Fibroblast of villous mesenchyme (primary cell): ENCODE measurements around the gene WNT7B. TPM values are rescaled to one million over a fixed set of nuclear protein-coding genes. Genes with fewer than 3 reads are reported as not detected.

Experiments
- DNase-seq: peaks from one replicate; pipeline ENCODE4 v3.0.0-alpha.2; 2010; ENCODE audit warnings: low read depth
- H3K4me3 ChIP-seq: 2 replicates; pipeline ENCODE4 v1.5.1; 2011; ENCODE audit warnings: low read depth, mild to moderate bottlenecking, low read length
- total RNA-seq: library from RNA; depleted of rRNA; stranded (reverse); fragments of >200 nt; gene quantifications from 2 replicates; pipeline ENCODE4 v1.2.3, GENCODE V29; 2012
- TF ChIP-seq, protein P1 (sequence below): IDR thresholded peaks from 2 replicates; pipeline ENCODE4 v1.5.1; 2012; ENCODE audit warnings: low read depth, mild to moderate bottlenecking, low read length; ENCODE audit not compliant: insufficient read depth

Gene WNT7B
- total RNA-seq, 1 donor = under 0.01 TPM

DNA sequence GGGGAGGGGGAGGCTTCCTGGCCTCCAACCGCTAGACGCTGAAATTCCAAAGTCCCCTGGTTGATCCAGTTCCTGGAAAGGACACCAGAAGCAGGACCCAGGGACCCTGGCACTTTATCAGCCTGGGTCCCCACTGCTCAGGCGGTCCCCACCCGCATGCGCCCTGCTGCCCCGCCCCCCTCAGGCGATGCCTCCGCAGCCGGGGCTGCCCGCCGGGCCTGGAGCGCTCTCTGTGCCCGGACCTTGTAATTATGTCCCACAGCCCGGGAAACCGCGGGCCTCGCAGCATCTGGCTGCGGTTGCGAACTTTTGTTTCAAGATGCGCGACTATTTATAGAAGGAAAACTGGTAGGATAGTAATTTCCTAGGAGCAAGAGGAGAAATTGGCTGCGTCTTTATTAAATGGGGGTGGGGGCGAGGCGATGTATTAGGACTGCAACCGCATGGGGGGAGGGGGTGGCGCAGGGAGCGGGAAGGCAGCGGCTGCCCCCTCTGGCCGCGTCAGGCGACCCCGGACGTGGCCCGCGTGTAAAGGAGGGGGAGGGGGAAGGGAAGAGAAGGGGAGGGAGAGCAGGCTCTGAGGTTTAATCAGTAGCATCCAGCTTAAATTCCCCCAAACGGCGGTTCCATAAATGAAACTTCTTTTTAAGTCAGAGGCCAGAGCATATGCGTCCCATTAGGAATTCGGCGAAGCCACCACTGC, 6.1 kb downstream of the WNT7B start:
- peak overlapping the region; percentile 27 for H3K4me3 ChIP-seq
- TF ChIP-seq, protein P1, sequence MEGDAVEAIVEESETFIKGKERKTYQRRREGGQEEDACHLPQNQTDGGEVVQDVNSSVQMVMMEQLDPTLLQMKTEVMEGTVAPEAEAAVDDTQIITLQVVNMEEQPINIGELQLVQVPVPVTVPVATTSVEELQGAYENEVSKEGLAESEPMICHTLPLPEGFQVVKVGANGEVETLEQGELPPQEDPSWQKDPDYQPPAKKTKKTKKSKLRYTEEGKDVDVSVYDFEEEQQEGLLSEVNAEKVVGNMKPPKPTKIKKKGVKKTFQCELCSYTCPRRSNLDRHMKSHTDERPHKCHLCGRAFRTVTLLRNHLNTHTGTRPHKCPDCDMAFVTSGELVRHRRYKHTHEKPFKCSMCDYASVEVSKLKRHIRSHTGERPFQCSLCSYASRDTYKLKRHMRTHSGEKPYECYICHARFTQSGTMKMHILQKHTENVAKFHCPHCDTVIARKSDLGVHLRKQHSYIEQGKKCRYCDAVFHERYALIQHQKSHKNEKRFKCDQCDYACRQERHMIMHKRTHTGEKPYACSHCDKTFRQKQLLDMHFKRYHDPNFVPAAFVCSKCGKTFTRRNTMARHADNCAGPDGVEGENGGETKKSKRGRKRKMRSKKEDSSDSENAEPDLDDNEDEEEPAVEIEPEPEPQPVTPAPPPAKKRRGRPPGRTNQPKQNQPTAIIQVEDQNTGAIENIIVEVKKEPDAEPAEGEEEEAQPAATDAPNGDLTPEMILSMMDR = no peak
- no peak for DNase-seq

DNA sequence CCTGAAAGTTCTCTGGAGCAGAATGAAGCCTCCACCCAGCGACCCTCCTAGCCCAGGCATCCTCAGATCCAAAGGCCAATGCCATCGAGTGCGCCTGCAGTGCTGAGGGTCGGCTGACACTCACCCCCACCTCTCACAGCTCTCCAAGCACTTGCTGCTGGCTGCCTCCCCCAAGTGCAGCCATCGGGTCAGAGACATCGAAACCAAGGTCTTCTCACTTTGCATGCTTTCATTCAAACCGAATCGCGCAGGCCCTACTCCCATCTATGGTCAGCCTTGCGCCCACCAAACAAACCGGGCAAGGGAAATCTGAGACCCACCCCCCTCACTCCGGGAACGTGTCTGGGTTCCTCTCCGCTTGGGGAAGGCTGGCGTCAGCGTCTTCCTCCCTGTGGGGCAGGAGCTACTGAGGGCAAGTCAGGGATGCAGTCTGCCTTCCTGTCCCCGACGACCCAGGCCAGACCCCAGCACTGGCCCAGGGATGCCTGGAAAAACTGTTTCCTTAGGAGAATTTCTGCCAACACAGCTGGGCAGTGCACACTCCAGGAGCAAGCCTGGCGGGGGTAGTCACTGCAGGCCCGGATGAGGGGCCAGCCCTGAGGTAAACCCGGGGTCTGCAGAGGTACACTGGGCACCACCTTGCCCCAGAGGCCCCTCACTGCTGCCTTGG, 7.0 kb downstream of the WNT7B start:
- no peak overlapping the region for H3K4me3 ChIP-seq
- no peak for DNase-seq
- TF ChIP-seq, protein P1 = no peak

DNA sequence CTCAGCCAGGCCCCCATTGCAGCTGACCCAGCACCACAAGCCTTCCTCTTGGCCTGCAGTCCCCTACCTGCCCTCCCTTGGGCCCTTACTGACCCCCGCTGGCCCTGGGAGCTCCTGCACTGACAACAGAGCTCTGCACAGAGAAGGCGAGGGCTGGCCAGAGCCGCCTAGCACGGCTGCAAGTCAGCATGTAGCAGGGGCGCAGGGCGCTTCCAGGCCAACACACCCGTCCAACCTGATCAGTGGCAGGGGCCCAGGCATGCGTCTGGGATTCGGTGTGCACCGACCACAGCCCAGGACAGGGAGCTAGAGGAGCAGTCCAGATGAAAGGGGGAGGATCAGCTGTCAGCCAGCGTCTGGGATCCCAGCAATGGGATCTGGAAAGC, 7.6 kb downstream of the WNT7B start:
- TF ChIP-seq, protein P1 = peak; percentile 27
- DNase-seq = no peak
- no peak overlapping the region for H3K4me3 ChIP-seq

DNA sequence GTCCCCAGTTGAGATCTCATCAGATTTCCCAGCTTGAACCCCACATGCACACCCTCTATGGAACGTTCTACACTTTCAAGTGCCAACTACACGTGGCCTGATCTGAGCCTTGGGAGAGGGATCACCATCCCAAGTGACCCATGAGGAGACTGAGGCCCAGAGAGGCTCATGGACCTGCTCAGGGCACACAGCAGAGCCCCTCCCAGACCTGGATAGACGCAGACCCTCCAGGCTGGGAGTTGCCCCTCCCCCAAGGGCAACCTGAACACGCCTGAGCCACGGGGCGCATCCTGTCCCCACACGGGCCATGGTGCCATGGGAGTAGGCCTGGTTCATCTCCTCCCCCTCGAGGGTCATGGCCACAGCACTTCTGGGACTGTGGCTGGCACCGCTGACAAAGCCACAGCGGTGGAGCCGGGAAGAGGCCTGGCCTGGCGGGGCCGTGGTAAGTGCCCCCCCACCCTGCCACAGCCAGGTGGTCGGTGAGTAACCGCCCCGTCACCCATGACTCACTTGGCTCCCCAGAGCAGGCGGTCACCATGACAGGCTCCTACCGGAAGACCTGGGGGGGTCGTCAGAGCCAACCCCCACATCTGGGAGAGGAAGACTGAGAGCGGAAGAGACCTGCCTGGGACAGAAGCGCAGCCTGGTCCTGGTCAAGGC, 8.1 kb downstream of the WNT7B start:
- TF ChIP-seq, protein P1 = no peak
- no peak overlapping the region for H3K4me3 ChIP-seq
- peak; percentile 50 for DNase-seq

DNA sequence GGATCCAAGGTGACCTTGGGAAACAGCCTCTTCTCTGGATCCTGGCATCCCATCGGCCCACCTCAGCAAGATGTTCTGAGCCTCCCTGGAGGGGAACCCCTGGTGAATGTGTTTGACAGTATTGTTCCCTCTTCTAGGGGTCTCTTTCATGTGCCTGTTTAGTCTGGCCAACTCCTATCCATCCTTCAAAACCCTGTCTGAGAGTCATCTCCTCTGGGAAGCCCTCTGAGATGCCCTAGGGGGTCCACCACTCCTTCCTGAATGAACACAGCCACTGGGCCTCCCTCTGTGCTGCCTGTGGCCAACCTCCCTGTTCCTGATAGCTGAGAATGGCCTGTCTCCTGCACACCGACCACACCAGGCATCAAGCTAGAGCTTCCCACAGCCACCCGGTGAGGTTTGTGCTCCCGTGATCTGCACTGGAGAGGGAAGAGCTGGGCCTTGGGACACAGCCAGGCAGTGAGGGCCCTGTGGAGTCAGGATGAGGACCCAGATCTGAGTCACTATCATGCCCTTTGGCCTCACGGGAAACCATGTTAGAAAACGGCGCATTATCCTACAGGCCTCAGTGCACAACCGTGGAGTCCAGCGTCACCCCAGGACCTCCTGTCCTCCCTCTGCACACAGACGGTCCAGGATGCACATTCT, 8.8 kb downstream of the WNT7B start:
- TF ChIP-seq, protein P1 = no peak
- DNase-seq = no peak
- no peak overlapping the region for H3K4me3 ChIP-seq

DNA sequence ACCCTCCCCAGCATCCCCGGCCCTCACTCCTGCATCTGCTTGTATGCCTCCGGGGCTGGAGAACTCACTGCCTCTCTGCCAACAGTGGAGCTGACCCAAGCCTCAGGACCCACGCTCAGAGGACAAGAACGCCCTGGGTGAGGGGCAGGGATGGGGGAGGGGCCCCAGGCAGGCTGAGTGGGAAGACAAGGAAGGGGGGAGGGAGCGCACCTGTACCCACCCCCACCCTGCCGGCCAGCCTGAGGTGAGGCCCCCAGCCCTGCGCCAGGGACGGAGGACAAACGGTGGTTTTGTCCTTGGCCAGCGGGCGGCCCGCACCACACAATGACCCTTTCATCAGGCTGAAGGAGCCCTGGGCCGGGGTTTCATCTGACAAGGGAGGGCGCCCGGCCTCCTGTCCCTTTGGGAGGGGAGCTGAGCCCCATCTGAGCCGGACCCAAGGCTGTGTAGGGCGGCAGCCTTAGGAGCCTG, 10.0 kb downstream of the WNT7B start:
- no peak for DNase-seq
- H3K4me3 ChIP-seq = no peak overlapping the region
- TF ChIP-seq, protein P1 = no peak
